Mesodermal cell (in vitro differentiated cells): ENCODE results near the gene TMEM86A.

Experiments used
- H3K27ac ChIP-seq: 2 replicates; pipeline ENCODE4 v1.7.0; 2013; ENCODE audit warnings: mild to moderate bottlenecking, low read depth, low read length, moderate library complexity; ENCODE audit not compliant: severe bottlenecking
- H3K36me3 ChIP-seq: 2 replicates; pipeline ENCODE4 v1.7.1; 2013; ENCODE audit warnings: mild to moderate bottlenecking, low read length, moderate library complexity; ENCODE audit not compliant: control insufficient read depth, insufficient read depth
- H3K4me1 ChIP-seq: one replicate; pipeline ENCODE4 v1.7.1; 2013; ENCODE audit warnings: mild to moderate bottlenecking, low read length; ENCODE audit not compliant: insufficient read depth, control insufficient read depth, poor library complexity, severe bottlenecking
- H3K4me3 ChIP-seq: 2 replicates; pipeline ENCODE4 v1.7.0; 2013; ENCODE audit warnings: low read length, control low read depth, mild to moderate bottlenecking; ENCODE audit not compliant: insufficient read depth, poor library complexity, severe bottlenecking; ENCODE audit errors: extremely low read depth
- H3K9me3 ChIP-seq: 2 replicates; pipeline ENCODE4 v1.7.1; 2013; ENCODE audit warnings: mild to moderate bottlenecking, low read length, moderate library complexity; ENCODE audit not compliant: control insufficient read depth
- WGBS, 2 experiments: methylation state at CpG; one replicate each; pipeline ENCODE4 v1.1.5; 2013; ENCODE audit warnings: missing lambda C conversion rate in 2 of 2; ENCODE audit not compliant: insufficient coverage in 2 of 2; 5-methylcytosine and 5-hydroxymethylcytosine counted together

Gene TMEM86A

DNA sequence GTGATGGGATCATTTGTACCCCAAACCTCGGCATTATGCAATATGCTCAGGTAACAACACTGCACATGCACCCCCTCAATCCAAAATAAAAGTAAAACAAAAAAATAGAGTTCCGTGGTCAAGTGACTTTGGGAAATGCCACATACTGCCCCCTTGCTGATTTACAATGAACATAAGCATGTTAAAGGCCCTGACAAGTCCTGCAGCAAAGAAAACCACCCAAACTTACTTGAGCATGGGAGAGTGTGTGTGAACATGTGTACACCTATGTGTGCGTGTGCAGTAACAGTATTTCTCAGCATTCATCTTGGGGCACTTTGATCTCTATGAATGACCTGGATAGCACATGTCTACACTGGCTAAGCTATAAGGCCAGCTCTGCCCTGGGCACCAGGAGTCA lies 43.2 kb downstream of the TMEM86A start:
- H3K27ac ChIP-seq, result no peak overlapping the region
- H3K36me3 ChIP-seq, result no peaks in the 10 kb centered on the region
- no peaks in the 10 kb centered on the region for H3K4me1 ChIP-seq
- H3K4me3 ChIP-seq, result no peak overlapping the region
- H3K9me3 ChIP-seq, result no peaks in the 10 kb centered on the region
- 75 to 92% methylated on average over 1 to 2 of the region's 3 CpGs for WGBS, 2 experiments

GRCh38 chr11:18743365-18743764 lies 44.8 kb downstream of the TMEM86A start:
- Histone ChIP-seq H3K9me3 (no peaks in the 10 kb centered on the region), H3K27ac (no peak overlapping the region), H3K4me3 (no peak overlapping the region), H3K36me3 (no peaks in the 10 kb centered on the region), H3K4me1 (no peaks in the 10 kb centered on the region)
- 88 to 89% methylated on average over 5 to 10 of the region's 10 CpGs for whole genome bisulfite sequencing, 2 experiments

- Histone ChIP-seq H3K4me1 (peaks cover 4% of the 10 kb centered on the region), H3K4me3 (no peak overlapping the region), H3K9me3 (no peaks in the 10 kb centered on the region), H3K36me3 (no peaks in the 10 kb centered on the region), H3K27ac (no peak overlapping the region)
- WGBS, 2 experiments, result 92 to 94% methylated on average over 10 of the region's 15 CpGs
These were observed 45.4 kb downstream of the TMEM86A start for GRCh38 chr11:18743900-18744514.

DNA sequence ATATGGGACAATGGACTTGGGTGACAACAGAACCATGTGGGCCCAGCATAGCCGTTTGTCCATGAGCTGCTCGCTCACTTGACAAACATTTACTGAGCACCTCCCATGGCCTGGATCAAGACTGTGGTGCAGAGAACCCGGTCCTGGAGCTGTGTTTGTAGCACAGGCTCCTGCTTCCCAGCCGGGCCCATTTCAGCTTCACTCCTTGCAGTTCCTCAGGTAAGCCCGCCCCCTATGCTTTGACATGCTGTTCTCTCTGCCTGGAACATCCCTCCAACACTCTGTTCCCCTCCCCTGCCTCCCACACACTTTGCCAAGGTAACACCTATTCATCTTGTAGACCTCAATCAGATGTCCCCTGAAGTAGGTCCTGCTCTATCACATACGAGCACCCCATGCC lies 46.7 kb downstream of the TMEM86A start:
- Histone ChIP-seq H3K36me3 (no peaks in the 10 kb centered on the region), H3K4me1 (peaks cover 12% of the 10 kb centered on the region), H3K9me3 (no peaks in the 10 kb centered on the region), H3K4me3 (no peak overlapping the region), H3K27ac (no peak overlapping the region)
- 87 to 88% methylated on average over 6 of the region's 6 CpGs for WGBS, 2 experiments

DNA sequence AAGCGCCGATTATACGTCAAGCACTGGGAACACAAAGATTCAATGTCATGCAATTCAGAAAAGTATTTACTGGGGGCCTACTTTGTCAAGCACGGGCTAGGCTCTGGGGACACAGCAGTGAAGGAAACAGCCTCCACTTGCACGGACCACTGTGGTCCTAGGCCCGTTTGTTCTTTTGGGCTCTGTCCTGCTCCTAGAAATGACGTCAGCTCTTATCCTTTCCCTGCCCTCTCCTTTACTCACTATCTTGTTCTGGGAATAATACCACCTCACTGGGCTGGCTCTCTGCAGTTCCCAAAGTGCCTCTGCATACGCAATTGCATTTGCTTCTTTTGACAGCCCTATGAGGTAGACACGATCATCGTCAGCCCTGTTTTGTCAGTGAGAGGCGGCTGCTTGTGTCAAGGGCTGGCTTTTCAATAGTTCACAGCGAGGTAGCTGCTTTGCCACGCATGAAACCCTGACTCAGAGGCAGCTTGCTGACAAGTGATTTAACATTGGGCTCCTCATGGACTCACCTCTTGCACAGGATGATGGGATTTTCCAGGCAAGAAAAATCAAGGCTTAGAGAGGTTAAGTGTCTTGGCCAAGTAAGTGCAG lies 50.3 kb downstream of the TMEM86A start:
- Histone ChIP-seq H3K9me3 (no peaks in the 10 kb centered on the region), H3K4me3 (no peak overlapping the region), H3K36me3 (no peaks in the 10 kb centered on the region), H3K4me1 (peaks cover 14% of the 10 kb centered on the region), H3K27ac (no peak overlapping the region)
- 80 to 85% methylated on average over 13 of the region's 13 CpGs for WGBS, 2 experiments

- 43 to 47% methylated on average over 6 to 9 of the region's 12 CpGs for WGBS, 2 experiments
- H3K4me3 ChIP-seq, result no peak overlapping the region
- H3K36me3 ChIP-seq, result no peaks in the 10 kb centered on the region
- peaks cover 14% of the 10 kb centered on the region for H3K4me1 ChIP-seq
- no peaks in the 10 kb centered on the region for H3K9me3 ChIP-seq
- H3K27ac ChIP-seq, result peak overlapping the region; percentile 70
These were observed 51.2 kb downstream of the TMEM86A start for GRCh38 chr11:18749681-18750319.

GRCh38 chr11:18750944-18751343 lies 52.4 kb downstream of the TMEM86A start:
- Histone ChIP-seq H3K4me1 (peaks cover 14% of the 10 kb centered on the region), H3K36me3 (no peaks in the 10 kb centered on the region), H3K9me3 (no peaks in the 10 kb centered on the region), H3K27ac (no peak overlapping the region), H3K4me3 (no peak overlapping the region)
- WGBS, 2 experiments, result 100% methylated on average over 1 of the region's 3 CpGs; no CpG with 5 or more reads in 1 of the 2 experiments

GRCh38 chr11:18752502-18752901 lies 53.9 kb downstream of the TMEM86A start:
- no peaks in the 10 kb centered on the region for H3K36me3 ChIP-seq
- 75 to 78% methylated on average over 3 of the region's 3 CpGs for WGBS, 2 experiments
- H3K4me1 ChIP-seq, result peaks cover 14% of the 10 kb centered on the region
- H3K27ac ChIP-seq, result no peak overlapping the region
- no peaks in the 10 kb centered on the region for H3K9me3 ChIP-seq
- H3K4me3 ChIP-seq, result no peak overlapping the region

GRCh38 chr11:18754308-18754707 lies 55.7 kb downstream of the TMEM86A start:
- 73 to 84% methylated on average over 4 of the region's 5 CpGs for whole genome bisulfite sequencing, 2 experiments
- no peaks in the 10 kb centered on the region for H3K9me3 ChIP-seq
- peaks cover 7% of the 10 kb centered on the region for H3K4me1 ChIP-seq

More at GRCh38 chr11:18754308-18754707, 55.7 kb downstream of the TMEM86A start:
- Histone ChIP-seq H3K36me3 (no peaks in the 10 kb centered on the region), H3K27ac (no peak overlapping the region), H3K4me3 (no peak overlapping the region)
